HAP-1 (cell line): ENCODE data around the gene EYA3.

Experiments used
- DNase-seq, 2 experiments: peaks; one replicate each; pipeline ENCODE4 v3.0.0-alpha.2; 2016 to 2020; ENCODE audit warnings: low spot score in 2 of 2
- H3K27me3 ChIP-seq: fragments of 250-450 bp; sonication (Bioruptor Pico); 2 replicates; pipeline ENCODE4 v1.5.1; 2020; ENCODE audit warnings: low read depth, mild to moderate bottlenecking, moderate library complexity
- H3K36me3 ChIP-seq: fragments of 250-450 bp; sonication (Bioruptor Pico); replicated peaks from 2 replicates; pipeline ENCODE4 v1.5.1; 2020; ENCODE audit warnings: mild to moderate bottlenecking
- H3K4me1 ChIP-seq: fragments of 250-450 bp; sonication (Bioruptor Pico); 2 replicates; pipeline ENCODE4 v1.5.1; 2020; ENCODE audit warnings: mild to moderate bottlenecking
- H3K4me3 ChIP-seq: fragments of 250-450 bp; sonication (Bioruptor Pico); 2 replicates; pipeline ENCODE4 v1.5.1; 2020; ENCODE audit warnings: mild to moderate bottlenecking, moderate library complexity
- H3K9me3 ChIP-seq: fragments of 250-450 bp; sonication (Bioruptor Pico); 2 replicates; pipeline ENCODE4 v1.5.1; 2020; ENCODE audit warnings: mild to moderate bottlenecking, moderate library complexity
- in situ Hi-C: fragments of 300-500 bp; cut with MboI; formaldehyde crosslinking; loops from 3 replicates; pipeline ENCODE4 v1.14.3; 2020; ENCODE audit warnings: low sequenced_read_pairs, inconsistent platforms, mixed read lengths

The EYA3 gene

DNA sequence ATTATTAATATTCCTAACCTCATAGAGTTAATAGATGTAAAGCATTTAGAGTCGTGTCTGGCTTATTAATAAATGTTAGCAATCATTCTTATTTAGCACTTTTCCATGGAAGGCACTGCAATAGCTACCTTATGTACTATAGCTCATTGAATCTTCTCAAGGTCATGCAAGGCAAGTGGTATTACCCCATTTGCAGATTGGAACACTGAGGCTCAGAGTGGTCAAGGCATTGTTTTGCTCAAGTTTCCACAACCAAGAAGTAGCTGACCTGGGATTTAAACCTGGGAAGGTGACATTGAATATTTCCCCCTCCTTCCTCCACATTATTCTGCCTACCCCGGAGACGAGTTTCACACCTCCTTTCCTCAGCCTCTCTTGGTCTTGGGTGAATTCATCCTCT lies 37.8 kb upstream of the EYA3 start:
- no peak for DNase-seq
- in situ Hi-C loops = no loop called here
- no peaks in the 10 kb centered on the region for H3K36me3 ChIP-seq
- H3K4me3 ChIP-seq = no peak overlapping the region
- H3K9me3 ChIP-seq = no peaks in the 10 kb centered on the region
- peaks cover 20% of the 10 kb centered on the region for H3K27me3 ChIP-seq
- H3K4me1 ChIP-seq = no peaks in the 10 kb centered on the region; the same call in 1 of the 2 replicates

DNA sequence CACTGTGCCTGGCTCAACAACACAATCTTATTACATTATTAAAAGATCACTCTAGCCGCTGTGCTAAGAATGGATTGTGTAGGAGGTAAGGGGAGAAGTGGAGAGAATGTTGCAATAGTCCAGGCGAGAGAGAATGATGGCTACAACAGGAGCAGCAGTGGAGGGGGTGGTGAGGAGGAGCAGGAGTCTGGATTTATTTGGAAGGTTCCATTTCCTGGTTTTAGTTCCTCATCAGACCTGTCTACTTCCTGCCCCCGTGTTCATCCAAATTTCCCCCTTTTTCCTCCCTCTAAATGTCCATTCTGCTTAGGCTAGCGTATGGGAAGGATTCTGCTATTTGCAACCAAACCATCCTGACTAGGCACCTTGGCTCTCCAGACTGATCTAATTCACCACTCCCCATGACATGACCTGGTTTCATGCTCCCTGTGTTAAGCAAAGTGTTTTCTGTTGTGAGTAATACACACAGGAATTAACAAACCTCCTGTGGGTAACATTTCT lies 35.1 kb upstream of the EYA3 start:
- Histone ChIP-seq H3K27me3 (peaks cover 15% of the 10 kb centered on the region), H3K4me3 (no peak overlapping the region), H3K4me1 (no peaks in the 10 kb centered on the region; the same call in 1 of the 2 replicates), H3K9me3 (no peaks in the 10 kb centered on the region; the same call in 1 of the 2 replicates), H3K36me3 (no peaks in the 10 kb centered on the region)
- DNase-seq = no peak
- in situ Hi-C loops = no loop called here

DNA sequence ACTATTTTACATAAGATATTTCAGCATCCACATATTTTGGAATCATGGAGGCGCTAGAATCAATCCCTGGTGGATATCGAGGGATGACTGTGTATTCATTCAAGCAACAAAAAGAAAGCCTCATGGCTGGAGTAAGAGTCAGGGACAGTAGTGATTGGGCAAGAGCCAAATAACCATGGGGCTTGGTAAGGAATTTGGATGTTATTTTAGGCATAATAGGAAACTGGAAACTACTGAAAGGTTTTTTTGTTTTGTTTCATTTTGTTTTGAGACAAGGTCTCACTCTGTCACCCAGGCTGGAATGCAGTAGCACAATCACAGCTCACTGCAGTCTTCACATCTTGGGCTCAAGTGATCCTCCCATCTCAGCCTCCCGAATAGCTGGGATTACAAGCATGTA lies 33.8 kb upstream of the EYA3 start:
- DNase-seq = peak; percentile 16 to 19
- H3K36me3 ChIP-seq = no peaks in the 10 kb centered on the region
- no peak overlapping the region for H3K4me3 ChIP-seq
- no peaks in the 10 kb centered on the region; the same call in 1 of the 2 replicates for H3K4me1 ChIP-seq
- peaks cover 10% of the 10 kb centered on the region for H3K27me3 ChIP-seq
- in situ Hi-C loops = no loop called here
- no peaks in the 10 kb centered on the region; the same call in 1 of the 2 replicates for H3K9me3 ChIP-seq

DNA sequence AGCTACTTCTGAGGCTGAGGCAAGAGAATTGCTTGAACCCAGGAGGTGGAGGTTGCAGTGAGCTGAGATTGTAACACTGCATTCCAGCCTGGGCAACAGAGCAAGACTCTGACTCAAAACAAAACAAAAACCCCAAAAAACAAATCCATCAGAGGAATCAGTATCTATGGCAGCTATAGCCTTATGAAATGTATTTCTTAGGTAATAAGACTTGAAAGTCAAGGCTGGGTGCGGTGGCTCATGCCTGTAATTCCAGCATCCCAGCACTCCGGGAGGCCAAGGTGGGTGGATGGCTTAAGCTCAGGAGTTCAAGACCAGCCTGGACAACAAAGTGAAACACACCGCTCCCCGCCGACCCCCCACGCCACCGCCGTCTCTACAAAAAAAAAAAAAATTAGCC lies 31.1 kb upstream of the EYA3 start:
- in situ Hi-C loops = no loop called here
- H3K27me3 ChIP-seq = no peaks in the 10 kb centered on the region
- DNase-seq = no peak
- no peak overlapping the region for H3K4me3 ChIP-seq
- H3K36me3 ChIP-seq = no peaks in the 10 kb centered on the region
- H3K4me1 ChIP-seq = no peaks in the 10 kb centered on the region
- H3K9me3 ChIP-seq = no peaks in the 10 kb centered on the region; the same call in 1 of the 2 replicates

DNA sequence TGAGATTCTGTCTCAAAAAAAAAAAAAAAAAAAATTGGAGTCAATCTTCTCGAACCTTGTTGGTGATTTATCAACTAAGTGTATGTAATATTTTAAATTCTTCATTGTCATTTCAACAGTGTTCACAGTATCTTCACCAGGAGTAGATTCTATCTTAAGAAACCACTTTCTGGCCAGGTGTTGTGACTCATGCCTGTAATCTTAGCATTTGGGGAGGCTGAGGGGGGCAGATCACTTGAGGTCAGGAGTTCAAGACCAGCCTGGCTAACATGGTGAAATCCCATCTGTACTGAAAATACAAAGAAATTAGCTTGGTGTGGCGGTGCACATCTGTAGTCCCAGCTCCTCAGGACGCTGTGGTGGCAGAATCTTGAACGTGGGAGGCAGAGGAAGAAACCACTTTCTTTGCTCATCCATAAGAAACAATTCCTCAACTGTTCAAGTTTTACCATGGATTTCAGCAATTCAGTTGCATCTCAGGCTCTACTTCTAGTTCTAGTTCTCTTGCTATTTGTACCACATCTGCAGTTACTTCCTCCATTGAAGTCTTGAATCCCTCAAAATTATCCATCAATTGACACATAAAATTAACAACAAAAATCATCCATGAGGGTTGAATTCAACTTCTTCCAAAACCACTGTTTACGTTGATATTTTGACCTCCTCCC lies 30.4 kb upstream of the EYA3 start:
- Histone ChIP-seq H3K27me3 (no peaks in the 10 kb centered on the region), H3K4me3 (no peak overlapping the region), H3K36me3 (no peaks in the 10 kb centered on the region), H3K9me3 (no peaks in the 10 kb centered on the region; the same call in 1 of the 2 replicates), H3K4me1 (no peaks in the 10 kb centered on the region)
- DNase-seq = no peak
- in situ Hi-C loops = no loop called here

DNA sequence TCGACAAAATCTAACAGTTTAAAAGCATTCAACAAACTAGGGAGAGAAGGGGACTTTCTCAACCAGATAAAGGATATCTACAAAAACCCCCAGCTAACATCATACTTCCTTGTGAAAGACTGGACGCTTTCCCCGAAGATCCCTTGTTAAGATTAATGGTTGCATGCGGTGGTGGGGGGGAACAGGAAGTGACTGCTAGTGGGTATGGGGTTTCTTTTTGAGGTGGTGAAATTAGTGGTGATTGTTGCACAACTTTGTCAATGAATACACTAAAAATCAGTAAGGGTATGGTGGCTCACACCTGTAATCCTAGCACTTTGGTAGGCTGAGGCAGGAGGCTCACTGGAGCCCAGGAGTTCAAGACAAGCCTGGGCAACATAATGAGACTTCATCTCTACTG lies 26.9 kb upstream of the EYA3 start:
- no peak overlapping the region for H3K4me3 ChIP-seq
- DNase-seq = no peak
- H3K36me3 ChIP-seq = no peaks in the 10 kb centered on the region
- in situ Hi-C loops = no loop called here
- H3K27me3 ChIP-seq = no peaks in the 10 kb centered on the region
- H3K9me3 ChIP-seq = no peaks in the 10 kb centered on the region; the same call in 1 of the 2 replicates
- H3K4me1 ChIP-seq = no peaks in the 10 kb centered on the region

DNA sequence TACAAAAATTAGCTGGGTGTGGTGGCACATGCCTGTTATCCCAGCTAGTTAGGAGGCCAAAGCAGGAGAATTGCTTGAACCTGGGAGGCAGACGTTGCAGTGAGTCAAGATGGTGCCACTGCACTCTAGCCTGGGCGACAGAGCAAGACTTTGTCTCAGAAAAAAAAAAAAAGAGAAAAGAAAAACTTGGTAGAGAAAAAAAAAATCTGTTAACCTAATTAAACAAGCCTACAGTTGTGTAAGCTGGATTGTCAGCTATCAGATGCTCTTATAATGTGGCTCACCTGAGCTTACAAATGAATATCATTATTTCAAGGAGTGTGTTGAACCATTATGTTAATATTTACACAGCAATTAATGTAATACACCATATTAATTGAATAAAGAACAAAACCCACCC lies 26.4 kb upstream of the EYA3 start:
- no peaks in the 10 kb centered on the region; the same call in 1 of the 2 replicates for H3K9me3 ChIP-seq
- H3K27me3 ChIP-seq = no peaks in the 10 kb centered on the region
- in situ Hi-C loops = no loop called here
- DNase-seq = no peak
- H3K4me3 ChIP-seq = no peak overlapping the region
- H3K36me3 ChIP-seq = no peaks in the 10 kb centered on the region
- H3K4me1 ChIP-seq = no peaks in the 10 kb centered on the region

DNA sequence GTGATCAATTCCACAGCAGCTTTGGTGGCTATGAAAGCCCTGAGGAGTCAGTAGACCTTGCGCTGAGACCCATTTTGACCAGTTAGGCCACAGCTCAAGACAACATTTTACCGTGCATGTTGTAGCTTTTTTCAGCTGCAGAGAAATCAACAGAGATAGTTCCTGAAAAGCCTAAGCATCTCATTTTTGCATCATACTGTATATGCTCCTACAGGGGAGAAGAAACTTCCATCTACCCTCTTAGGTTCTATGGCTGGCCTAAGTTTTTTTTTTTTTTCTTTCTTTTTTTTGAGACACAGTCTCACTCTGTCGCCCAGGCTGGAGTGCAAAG lies 24.8 kb upstream of the EYA3 start:
- Histone ChIP-seq H3K9me3 (no peaks in the 10 kb centered on the region), H3K4me1 (no peaks in the 10 kb centered on the region), H3K27me3 (no peaks in the 10 kb centered on the region), H3K4me3 (no peak overlapping the region), H3K36me3 (no peaks in the 10 kb centered on the region)
- DNase-seq = no peak
- in situ Hi-C loops = no loop called here

DNA sequence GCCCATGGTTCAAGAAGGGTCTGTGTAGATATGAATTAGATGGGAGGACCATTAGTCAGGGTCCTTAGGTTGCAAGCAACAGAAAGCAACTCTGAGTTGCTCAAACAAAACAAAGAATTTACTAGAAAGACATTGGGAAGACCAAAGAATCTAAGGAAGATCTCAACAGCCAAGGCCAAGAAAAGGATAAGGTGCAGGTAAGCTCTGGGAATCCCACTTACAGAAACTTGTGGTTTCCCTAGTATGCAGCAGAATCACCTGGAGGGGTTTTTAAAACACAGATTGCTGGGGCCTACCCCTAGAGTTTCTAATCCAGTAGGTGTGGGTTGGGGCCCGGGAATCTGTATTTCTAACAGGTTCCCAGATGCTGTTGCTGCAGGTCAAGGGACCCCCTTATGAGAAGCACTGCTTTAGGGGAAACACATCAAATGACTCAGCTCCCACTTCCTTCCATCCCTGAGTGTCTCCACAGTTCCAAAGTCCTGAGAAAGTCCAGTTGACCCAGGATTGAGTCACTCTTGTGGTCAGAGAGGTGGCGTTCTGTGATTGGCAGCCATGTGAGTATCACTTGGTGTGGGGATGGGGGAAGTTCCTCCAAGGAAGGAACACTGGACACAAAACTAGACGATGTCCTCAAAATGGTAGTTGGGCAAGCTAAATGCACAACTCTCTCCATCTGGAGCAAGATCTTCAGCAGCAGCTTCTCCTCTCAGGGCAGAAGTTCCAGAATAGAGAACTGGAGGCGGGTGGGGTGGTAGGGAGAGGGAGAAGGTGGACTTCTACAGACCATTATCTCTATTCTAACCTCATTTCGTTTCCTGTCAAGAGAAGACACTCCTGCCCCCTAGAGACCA lies 24.2 kb upstream of the EYA3 start:
- Histone ChIP-seq H3K36me3 (no peaks in the 10 kb centered on the region), H3K9me3 (no peaks in the 10 kb centered on the region), H3K27me3 (no peaks in the 10 kb centered on the region), H3K4me1 (no peaks in the 10 kb centered on the region), H3K4me3 (no peak overlapping the region)
- DNase-seq = peak in 1 of 2 experiments; percentile 33
- in situ Hi-C loops = no loop called here

DNA sequence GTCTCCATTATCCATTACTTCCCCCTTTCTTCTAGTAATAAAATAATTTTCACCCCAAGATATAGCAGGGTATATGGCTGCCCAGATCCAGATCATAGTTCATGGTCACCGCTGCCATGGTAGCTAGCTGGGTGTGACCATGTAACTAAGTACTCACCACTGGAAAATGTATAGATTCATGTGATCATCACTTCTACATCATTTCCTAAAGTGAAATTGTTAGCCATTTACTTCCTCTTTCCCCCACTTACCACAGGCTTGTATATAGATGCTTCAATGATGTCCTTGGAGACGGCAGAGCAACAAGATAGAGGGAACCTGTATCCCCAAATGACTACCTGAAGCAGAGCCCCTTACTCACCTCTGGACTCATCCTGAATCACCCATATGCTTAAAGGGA lies 22.7 kb upstream of the EYA3 start:
- Histone ChIP-seq H3K27me3 (no peaks in the 10 kb centered on the region), H3K4me1 (no peaks in the 10 kb centered on the region), H3K4me3 (no peak overlapping the region), H3K9me3 (no peaks in the 10 kb centered on the region), H3K36me3 (no peaks in the 10 kb centered on the region)
- in situ Hi-C loops = no loop called here
- DNase-seq = no peak

DNA sequence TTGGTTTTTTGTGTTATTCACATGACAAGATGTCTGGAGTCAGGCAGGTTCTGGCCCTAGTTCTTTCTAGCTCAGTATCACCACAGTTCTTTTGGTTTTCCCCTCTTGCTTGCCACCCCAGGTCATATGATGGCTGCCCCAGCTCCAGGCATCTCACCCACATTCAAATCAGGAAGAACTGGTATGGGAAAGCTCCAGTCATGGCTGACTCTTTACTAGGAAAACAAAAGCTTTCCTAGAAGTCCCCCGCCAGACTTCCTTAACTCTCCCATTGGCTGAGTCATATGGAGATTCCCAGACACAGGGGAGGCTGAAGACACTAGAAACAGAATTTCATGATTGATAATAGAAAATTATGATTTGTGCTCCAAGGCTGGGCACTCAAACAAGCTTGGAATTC lies 22.1 kb upstream of the EYA3 start:
- no peaks in the 10 kb centered on the region for H3K4me1 ChIP-seq
- no peak overlapping the region for H3K4me3 ChIP-seq
- DNase-seq = no peak
- in situ Hi-C loops = no loop called here
- no peaks in the 10 kb centered on the region for H3K9me3 ChIP-seq
- no peaks in the 10 kb centered on the region for H3K27me3 ChIP-seq
- no peaks in the 10 kb centered on the region for H3K36me3 ChIP-seq

DNA sequence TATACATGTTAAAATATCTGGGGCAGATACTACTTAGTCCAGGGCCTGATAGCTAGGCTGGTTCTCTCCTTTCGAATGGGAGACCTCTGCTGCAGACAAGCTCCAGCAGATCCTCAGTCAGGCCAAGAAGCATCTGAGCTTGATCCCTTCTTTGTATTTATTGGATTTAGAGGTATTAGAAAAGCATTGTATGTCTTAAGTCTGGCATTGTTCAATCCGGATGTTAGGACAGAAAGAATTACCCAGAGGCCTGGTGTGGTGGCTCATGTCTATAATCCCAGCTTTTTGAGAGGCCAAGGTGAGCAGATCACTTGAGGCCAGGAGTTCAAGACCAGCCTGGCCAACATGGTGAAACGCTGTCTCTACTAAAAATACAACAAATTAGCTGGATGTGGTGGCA lies 21.2 kb upstream of the EYA3 start:
- H3K4me1 ChIP-seq = peaks cover 2% of the 10 kb centered on the region; the same call in 1 of the 2 replicates
- H3K4me3 ChIP-seq = no peak overlapping the region
- peak; percentile 17 to 40 for DNase-seq
- no peaks in the 10 kb centered on the region for H3K27me3 ChIP-seq
- H3K36me3 ChIP-seq = no peaks in the 10 kb centered on the region
- in situ Hi-C loops = no loop called here
- H3K9me3 ChIP-seq = no peaks in the 10 kb centered on the region

DNA sequence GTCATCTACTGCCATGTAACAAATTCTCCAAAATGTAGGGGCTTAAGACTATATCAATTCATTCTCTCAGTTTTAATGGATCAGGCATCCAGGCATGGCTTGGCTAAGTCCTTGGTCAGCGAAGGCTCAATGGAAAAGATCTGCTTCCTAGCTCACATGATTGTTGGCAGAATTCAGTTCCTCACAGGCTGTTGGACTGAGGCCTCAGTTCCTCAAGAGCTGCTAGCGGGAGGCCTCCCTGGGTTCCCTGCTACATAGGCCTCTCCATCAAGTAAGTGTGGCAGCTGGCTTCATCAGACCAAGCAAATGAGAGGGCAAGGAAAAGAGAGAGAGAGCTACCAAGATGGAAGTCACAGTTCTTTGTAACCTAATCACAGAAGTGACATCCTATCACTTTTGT lies 19.6 kb upstream of the EYA3 start:
- Histone ChIP-seq H3K4me1 (peaks cover 2% of the 10 kb centered on the region; the same call in 1 of the 2 replicates), H3K27me3 (no peaks in the 10 kb centered on the region), H3K9me3 (no peaks in the 10 kb centered on the region), H3K4me3 (no peak overlapping the region), H3K36me3 (no peaks in the 10 kb centered on the region)
- in situ Hi-C loops = no loop called here
- no peak for DNase-seq

DNA sequence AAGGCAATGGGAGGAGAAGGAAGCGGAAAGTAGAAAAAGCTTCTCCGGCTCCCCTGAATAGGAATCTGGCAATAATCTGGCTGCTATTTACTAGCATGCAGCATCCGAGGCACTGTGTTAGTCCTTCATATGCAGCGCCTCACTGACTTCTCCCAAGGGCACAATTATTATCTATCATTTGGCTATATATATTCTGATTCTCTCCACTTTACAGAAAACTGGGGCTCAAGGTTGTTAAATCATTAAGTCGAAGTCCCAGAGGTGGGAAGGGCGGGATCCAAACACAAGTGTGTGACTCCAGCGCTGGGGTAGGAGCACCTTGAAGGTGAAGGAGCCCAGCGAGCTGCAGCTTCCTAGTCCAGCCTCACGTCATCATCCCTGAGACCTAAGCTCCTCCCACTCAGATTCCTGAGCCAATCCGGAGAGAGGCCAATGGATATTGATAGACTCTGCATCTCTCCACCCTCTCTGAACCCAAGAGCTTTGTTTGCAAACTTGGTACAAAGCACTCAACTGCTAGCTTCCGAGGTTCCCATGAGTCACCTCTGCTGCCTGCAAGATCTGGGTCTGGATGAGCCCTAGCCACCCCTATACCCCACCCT lies 16.6 kb upstream of the EYA3 start:
- no peak overlapping the region for H3K4me3 ChIP-seq
- in situ Hi-C loops = no loop called here

More for the DNA sequence above, 16.6 kb upstream of the EYA3 start:
- Histone ChIP-seq H3K36me3 (no peaks in the 10 kb centered on the region), H3K4me1 (peaks cover 2% of the 10 kb centered on the region; the same call in 1 of the 2 replicates), H3K9me3 (no peaks in the 10 kb centered on the region), H3K27me3 (no peaks in the 10 kb centered on the region)
- DNase-seq = peak; percentile 42 to 62
